ENCODE data around the gene SEC61G. TPM values are rescaled to one million over a fixed set of nuclear protein-coding genes. Genes with fewer than 3 reads are reported as not detected.

SEC61G gene
- total and polyA plus RNA-seq, 10 of the 15 experiments (the other 5 are each of a cell fraction or from before 2014, with no cell fraction given): 163 to 809 (median 346) TPM

- TF ChIP-seq REST (IDR thresholded peaks at IDR 0.05; ENCODE audit: low read depth, low read length) (no peak), NR2F1 (conservative IDR thresholded peaks at IDR 0.05) (no peak), CHD1 (IDR thresholded peaks at IDR 0.05; ENCODE audit: low read depth, low read length) (no peak), SMARCA5 (IDR thresholded peaks at IDR 0.05) (no peak)
- no TSS peak for BruUV-seq (replicated peaks)
- no peak overlapping the region for H3K4me3 ChIP-seq
- H4K20me1 ChIP-seq (ENCODE audit: control insufficient read depth, insufficient read depth): no peaks in the 10 kb centered on the region
- FAIRE-seq: no peak
- no peaks in the 10 kb centered on the region for H3K9me3 ChIP-seq (replicated peaks; ENCODE audit: control insufficient read depth, insufficient read depth, low read length)
- no peak overlapping the region for H3K4me2 ChIP-seq (ENCODE audit: control insufficient read depth, insufficient read depth)
- no peak overlapping the region for H3K27ac ChIP-seq (ENCODE audit: control insufficient read depth, insufficient read depth)
- no peak overlapping the region for H2AFZ ChIP-seq (ENCODE audit: control insufficient read depth, low read depth, low read length)
- in situ Hi-C loops (cut with MboI): no loop called here
- no peaks in the 10 kb centered on the region for H3K27me3 ChIP-seq (replicated peaks in 1 of 2; ENCODE audit: control insufficient read depth in 2 of 2, insufficient read depth in 2 of 2, low read length in 1 of 2)
- intact Hi-C loops (cut with micrococcal nuclease; ENCODE audit: unreplicated experiment): no loop called here
- ChIA-PET POLR2A (no interaction called here), RAD21 (ENCODE audit: unreplicated experiment) (no interaction called here), CTCF (no interaction called here), SMC1A (ENCODE audit: uncharacterized antibody, unreplicated experiment) (no interaction called here)
- no peaks in the 10 kb centered on the region for H3K4me1 ChIP-seq (ENCODE audit: control insufficient read depth, insufficient read depth, low read length)
- H3K9ac ChIP-seq (ENCODE audit: control insufficient read depth, insufficient read depth, low read length): no peak overlapping the region
- H3K79me2 ChIP-seq (ENCODE audit: control insufficient read depth, insufficient read depth, low read length): no peaks in the 10 kb centered on the region
- DNase-seq (ENCODE audit: low read depth, low spot score): no peak
- ATAC-seq: no peak
- 12% methylated on average over 4 of the region's 4 CpGs for WGBS (ENCODE audit: insufficient coverage, insufficient replicate concordance, low lambda C conversion rate, missing lambda C conversion rate)
- no peaks in the 10 kb centered on the region for H3K36me3 ChIP-seq (ENCODE audit: control insufficient read depth in 2 of 2, insufficient read depth in 2 of 2, low read length in 1 of 2)
Observed at GRCh38 chr7:54712820-54713219, 46.2 kb downstream of the SEC61G start.
